Lower leg skin (tissue), 4 donors: ENCODE results near the gene CDK1. TPM values are rescaled to one million over a fixed set of nuclear protein-coding genes. Genes with fewer than 3 reads are reported as not detected.

Experiments used
- DNase-seq, 2 donors: peaks; one replicate each; pipeline ENCODE4 v3.0.0-alpha.2; 2019; ENCODE audit warnings: low spot score in 2 of 2
- H3K4me3 ChIP-seq: fragments of 200-600 bp; sonication (generic); 2 replicates; pipeline ENCODE4 v1.5.1; 2017; ENCODE audit warnings: mild to moderate bottlenecking, low read depth; ENCODE audit not compliant: poor library complexity, severe bottlenecking
- POLR2A ChIP-seq, 2 donors: fragments of 450-650 bp; IDR thresholded peaks; one replicate each; pipeline ENCODE4 v1.6.1; 2016 to 2017; ENCODE audit warnings: antibody characterized with exemption in 2 of 2, mild to moderate bottlenecking in 1 of 2, moderate library complexity in 1 of 2
- WGBS, 2 donors: methylation state at CpG; one replicate each; pipeline ENCODE4 v1.1.5; 2018; 5-methylcytosine and 5-hydroxymethylcytosine counted together
- intact Hi-C: fragments of 100-400 bp; cut with DNase I; formaldehyde crosslinking; loops from one replicate; pipeline ENCODE4 v1.15.0; 2023; ENCODE audit warnings: low total_unique reads
- total RNA-seq, 4 donors: library from RNA; depleted of rRNA; stranded (reverse); fragments of >200 nt; gene quantifications; one replicate each; pipeline ENCODE4 v1.1.0, GENCODE V29; 2016
- TF ChIP-seq, protein P1 (sequence below), 3 donors: fragments of 450-650 bp; IDR thresholded peaks; one replicate each; pipeline ENCODE4 v1.5.1; 2016; ENCODE audit warnings: antibody characterized with exemption in 3 of 3, mild to moderate bottlenecking in 3 of 3, moderate library complexity in 2 of 3

CDK1 gene
- total RNA-seq, 4 donors from 2014 or later, result 5.1 to 8.4 (median 6.5) TPM

DNA sequence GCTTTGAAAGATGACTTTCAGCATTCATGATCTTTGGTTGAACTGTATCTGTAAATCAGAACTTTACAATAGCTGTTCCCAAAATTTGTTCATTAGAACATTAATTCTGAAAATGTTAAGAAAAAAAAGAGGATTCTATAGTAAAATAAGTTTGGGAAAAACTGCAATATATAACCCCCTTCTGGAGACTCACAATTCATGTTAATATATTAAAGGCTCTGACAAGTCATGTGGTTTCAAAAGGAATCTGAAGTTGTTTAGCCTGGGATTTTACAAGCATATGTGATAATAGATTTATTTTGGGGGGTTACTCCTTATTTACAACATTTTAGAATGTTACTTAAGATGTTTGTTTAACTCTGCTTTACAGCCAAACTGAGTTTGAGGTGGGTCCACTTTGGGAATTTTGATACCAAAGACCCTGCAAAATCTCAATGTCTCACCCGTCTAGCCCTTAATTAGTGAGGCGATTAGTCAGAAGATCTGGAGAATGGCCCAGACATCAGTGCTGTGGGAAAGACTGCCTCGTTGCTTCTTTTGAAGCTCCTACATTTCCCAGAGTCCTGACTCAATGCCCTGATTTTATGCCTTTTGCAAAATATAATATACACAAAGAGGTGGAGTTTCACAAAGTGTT lies 40.0 kb downstream of the CDK1 start:
- H3K4me3 ChIP-seq, result no peak overlapping the region
- no peak for DNase-seq
- intact Hi-C loops, result loop anchor here (10.0 kb wide), 2 partner anchors 147 to 467 kb away; no protein-coding TSS in a partner anchor
- WGBS, 2 donors, result 28 to 31% methylated on average over 3 of the region's 3 CpGs
- TF ChIP-seq POLR2A (IDR thresholded peaks at IDR 0.05), result no peak
- TF ChIP-seq, protein P1, sequence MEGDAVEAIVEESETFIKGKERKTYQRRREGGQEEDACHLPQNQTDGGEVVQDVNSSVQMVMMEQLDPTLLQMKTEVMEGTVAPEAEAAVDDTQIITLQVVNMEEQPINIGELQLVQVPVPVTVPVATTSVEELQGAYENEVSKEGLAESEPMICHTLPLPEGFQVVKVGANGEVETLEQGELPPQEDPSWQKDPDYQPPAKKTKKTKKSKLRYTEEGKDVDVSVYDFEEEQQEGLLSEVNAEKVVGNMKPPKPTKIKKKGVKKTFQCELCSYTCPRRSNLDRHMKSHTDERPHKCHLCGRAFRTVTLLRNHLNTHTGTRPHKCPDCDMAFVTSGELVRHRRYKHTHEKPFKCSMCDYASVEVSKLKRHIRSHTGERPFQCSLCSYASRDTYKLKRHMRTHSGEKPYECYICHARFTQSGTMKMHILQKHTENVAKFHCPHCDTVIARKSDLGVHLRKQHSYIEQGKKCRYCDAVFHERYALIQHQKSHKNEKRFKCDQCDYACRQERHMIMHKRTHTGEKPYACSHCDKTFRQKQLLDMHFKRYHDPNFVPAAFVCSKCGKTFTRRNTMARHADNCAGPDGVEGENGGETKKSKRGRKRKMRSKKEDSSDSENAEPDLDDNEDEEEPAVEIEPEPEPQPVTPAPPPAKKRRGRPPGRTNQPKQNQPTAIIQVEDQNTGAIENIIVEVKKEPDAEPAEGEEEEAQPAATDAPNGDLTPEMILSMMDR (IDR thresholded peaks at IDR 0.05), result no peak

DNA sequence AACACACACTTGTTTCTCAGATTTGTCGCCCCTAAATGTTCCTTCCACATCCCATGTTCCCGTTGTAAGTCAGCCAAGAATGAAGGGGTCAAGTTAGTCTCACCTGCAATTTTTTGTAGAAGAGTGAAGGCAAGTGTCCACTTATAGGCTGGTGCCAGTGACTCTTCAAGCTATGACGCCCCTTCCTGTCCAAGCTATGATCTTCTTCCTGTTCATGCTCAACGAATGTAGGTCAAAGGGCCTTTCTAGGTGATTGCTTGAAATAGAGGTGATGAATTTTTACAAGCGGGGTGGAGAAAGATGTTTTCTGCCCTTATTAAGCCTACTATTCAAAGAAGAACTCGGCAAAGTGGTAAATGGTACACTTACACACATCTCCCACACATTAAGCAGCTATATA lies 41.0 kb downstream of the CDK1 start:
- WGBS, 2 donors, result 87 to 88% methylated on average over 6 of the region's 6 CpGs
- no peak for DNase-seq
- intact Hi-C loops, result loop anchor here (10.0 kb wide), 2 partner anchors 146 to 466 kb away; no protein-coding TSS in a partner anchor
- no peak for TF ChIP-seq POLR2A (IDR thresholded peaks at IDR 0.05)
- TF ChIP-seq, protein P1 (IDR thresholded peaks at IDR 0.05), result no peak
- H3K4me3 ChIP-seq, result no peak overlapping the region

DNA sequence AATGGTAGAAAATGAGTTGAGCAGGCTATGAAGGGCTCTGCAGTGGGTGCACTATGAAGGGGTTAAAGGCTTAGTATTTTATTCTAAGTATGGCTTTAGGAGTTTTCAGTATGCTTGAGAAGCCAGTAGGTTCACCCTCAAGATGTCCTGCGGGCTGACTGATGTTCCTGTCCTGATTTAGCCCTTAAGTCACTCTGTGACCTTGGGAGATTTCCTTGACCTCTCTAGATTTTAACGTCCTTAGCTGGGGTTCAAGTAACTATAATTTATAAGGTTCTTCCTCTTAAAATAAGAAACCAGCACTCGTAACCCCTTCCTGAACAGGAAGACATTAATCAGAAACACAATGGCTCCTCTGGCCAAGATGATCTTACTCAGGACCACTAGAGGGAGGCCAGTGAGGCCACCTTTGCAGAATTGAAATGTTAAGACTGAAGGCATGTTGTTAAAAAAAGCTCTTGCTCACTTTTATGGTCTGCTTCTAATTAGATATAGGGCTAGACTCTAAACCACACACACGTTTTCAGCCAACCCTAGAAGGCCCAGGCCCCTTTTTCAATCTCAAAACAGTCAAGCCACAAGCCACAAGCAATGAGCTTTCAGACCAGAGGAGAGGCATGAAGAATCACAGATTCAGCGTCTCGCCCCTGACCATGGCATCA lies 41.9 kb downstream of the CDK1 start:
- 70% methylated on average over 6 of the region's 6 CpGs for whole genome bisulfite sequencing, 2 donors
- DNase-seq, result no peak

DNA sequence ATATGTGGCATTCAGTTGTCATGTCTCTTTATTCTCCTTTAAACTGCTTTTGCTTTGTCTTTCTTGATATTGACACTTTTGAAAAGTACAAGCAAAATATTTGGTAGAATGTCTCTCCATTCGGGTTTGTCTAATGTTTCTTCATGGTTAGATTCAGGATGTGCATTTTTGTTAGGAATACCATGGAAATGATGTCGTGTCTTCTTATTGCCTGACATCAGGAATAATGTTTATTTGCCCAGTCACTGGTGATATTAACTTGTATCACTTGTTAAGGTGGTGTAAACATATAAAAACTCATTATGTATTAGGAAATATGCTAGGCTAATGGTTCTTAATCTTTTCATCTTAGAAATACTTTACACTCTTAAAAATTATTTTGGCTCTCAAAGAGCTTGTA lies 43.4 kb downstream of the CDK1 start:
- intact Hi-C loops, result no loop called here
- 60 to 71% methylated on average over 2 of the region's 2 CpGs for WGBS, 2 donors
- no peak overlapping the region for H3K4me3 ChIP-seq
- DNase-seq, result no peak
- TF ChIP-seq, protein P1 (IDR thresholded peaks at IDR 0.05), result no peak

More for the DNA sequence above, 41.9 kb downstream of the CDK1 start:
- TF ChIP-seq, protein P1 (IDR thresholded peaks at IDR 0.05), result no peak
- TF ChIP-seq POLR2A (IDR thresholded peaks at IDR 0.05), result no peak
- no peak overlapping the region for H3K4me3 ChIP-seq
- intact Hi-C loops, result no loop called here

DNA sequence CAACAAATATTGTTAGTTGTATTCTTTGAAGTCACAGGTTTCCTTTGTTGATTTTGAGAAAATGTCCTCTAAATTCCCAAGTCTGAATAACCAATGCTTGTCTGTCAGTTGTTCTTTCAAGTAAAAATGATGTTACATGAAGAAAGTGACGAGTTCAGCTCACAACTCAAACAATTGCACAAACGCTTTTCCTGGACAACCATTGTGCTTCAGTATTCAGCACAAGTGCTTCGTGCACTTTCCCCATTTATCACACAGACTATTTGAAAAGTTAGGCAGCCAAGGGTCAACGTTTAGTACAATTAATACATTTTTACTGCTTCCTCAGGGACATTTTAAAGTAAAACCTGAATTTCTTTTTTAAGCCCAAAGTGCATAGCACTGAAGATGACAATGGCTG lies 44.5 kb downstream of the CDK1 start:
- no peak for DNase-seq
- 76 to 79% methylated on average over 4 of the region's 4 CpGs for WGBS, 2 donors
- TF ChIP-seq, protein P1 (IDR thresholded peaks at IDR 0.05), result no peak
- TF ChIP-seq POLR2A (IDR thresholded peaks at IDR 0.05), result no peak
- intact Hi-C loops, result no loop called here
- no peak overlapping the region for H3K4me3 ChIP-seq
